Small intestine (tissue), 7 donors: ENCODE results near the gene IFI44L. TPM values are rescaled to one million over a fixed set of nuclear protein-coding genes. Genes with fewer than 3 reads are reported as not detected.

ENCODE experiments used
- DNase-seq, 2 donors: peaks; one replicate each; pipeline versions ENCODE4 v3.0.0 to v3.0.0-alpha.2; 2013
- FAIRE-seq: peaks from 2 replicates; lab custom pipeline; 2012; peaks lifted over from hg19 to GRCh38; lab: Jason Lieb, UNC
- H3K27ac ChIP-seq, 3 donors: one replicate each; pipeline ENCODE4 v1.5.1; 2013; ENCODE audit warnings: low read length in 2 of 3, mild to moderate bottlenecking in 2 of 3, control low read depth in 1 of 3, inconsistent platforms in 1 of 3, low read depth in 1 of 3, moderate library complexity in 1 of 3
- H3K27me3 ChIP-seq, 3 donors: one replicate each; pipeline ENCODE4 v1.6.1; 2013; ENCODE audit warnings: low read length in 3 of 3, inconsistent platforms in 1 of 3; ENCODE audit not compliant: control insufficient read depth in 3 of 3, insufficient read depth in 3 of 3
- H3K36me3 ChIP-seq, 3 donors: one replicate each; pipeline ENCODE4 v1.6.1; 2013; ENCODE audit warnings: low read length in 3 of 3, inconsistent platforms in 1 of 3, low read depth in 1 of 3, mild to moderate bottlenecking in 1 of 3, moderate library complexity in 1 of 3; ENCODE audit not compliant: control insufficient read depth in 3 of 3, insufficient read depth in 2 of 3
- H3K4me1 ChIP-seq, 3 donors: one replicate each; pipeline ENCODE4 v1.6.1; 2013; ENCODE audit warnings: low read length in 2 of 3, inconsistent platforms in 1 of 3, low read depth in 1 of 3, mild to moderate bottlenecking in 1 of 3, moderate library complexity in 1 of 3; ENCODE audit not compliant: control insufficient read depth in 3 of 3, insufficient read depth in 2 of 3
- H3K4me3 ChIP-seq, 3 donors: one replicate each; pipeline ENCODE4 v1.5.1; 2013; ENCODE audit warnings: low read length in 3 of 3, control low read depth in 1 of 3, inconsistent platforms in 1 of 3, low read depth in 1 of 3, mild to moderate bottlenecking in 1 of 3, moderate library complexity in 1 of 3
- H3K9me3 ChIP-seq, 2 donors: one replicate each; pipeline ENCODE4 v1.6.1; 2013; ENCODE audit warnings: low read depth in 1 of 2, low read length in 1 of 2; ENCODE audit not compliant: control insufficient read depth in 2 of 2, insufficient read depth in 1 of 2
- WGBS, 3 donors: extraction: QIAGEN DNeasy Blood & Tissue Kit; methylation state at CpG; one replicate each; pipeline ENCODE4 v1.1.7; 2013; 5-methylcytosine and 5-hydroxymethylcytosine counted together
- polyA plus RNA-seq, 4 donors: library from polyadenylated mRNA; stranded (reverse) in 3 of 4; unstranded in 1 of 4; fragments of 200-250 nt in 3 of 4; fragments of 120-200 nt in 1 of 4; gene quantifications; one replicate each; pipeline versions ENCODE4 v1.2.1 to v1.2.3, GENCODE V29; 2013
- donor health status: healthy with polysubstance abuse.
- donor health status: control.
- donor health status: control.
- donor health status: Bipolar disorder and iron deficiency.
- donor health status: healthy.

IFI44L gene
- polyA plus RNA-seq, 4 donors, result 0.45 to 8.4 (median 1.7) TPM

DNA sequence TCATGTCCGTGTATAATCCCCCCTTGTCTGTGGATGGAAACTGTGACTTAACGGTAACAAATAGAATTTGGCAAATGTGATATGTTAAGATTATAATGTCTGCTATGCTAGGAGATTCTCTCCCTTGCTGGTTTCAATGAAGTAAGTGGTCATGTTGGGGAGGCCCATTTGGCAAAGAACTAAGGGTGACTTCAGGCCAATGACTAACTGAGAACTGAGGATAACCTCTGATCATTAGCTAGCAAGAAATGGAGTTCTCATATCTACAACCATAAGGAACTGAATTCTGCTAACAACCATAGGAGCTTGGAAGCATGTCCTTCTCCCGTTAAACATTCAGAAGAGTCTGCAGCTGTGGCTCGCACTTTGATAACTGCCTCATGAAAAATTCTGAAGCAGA lies 2.3 kb downstream of the IFI44L start:
- H3K4me3 ChIP-seq, result no peak overlapping the region

DNA sequence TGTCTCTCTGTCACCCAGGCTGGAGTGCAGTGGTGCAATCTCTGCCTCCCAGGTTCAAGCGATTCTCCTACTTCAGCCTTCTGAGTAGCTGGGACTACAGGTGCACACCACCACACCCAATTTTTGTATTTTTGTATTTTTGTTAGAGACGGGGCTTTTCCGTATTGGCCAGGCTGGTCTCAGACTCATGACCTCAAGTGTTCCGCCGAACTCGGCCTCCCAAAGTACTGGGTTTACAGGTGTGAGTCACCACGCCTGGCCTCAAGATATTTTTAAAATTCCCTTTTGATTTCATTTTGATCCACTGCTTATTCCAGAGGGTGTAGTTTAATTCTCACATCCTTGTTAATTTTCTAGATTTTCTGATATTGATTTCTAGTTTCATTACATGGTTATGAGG lies 3.8 kb downstream of the IFI44L start:
- no peak overlapping the region for H3K4me3 ChIP-seq
- no peaks in the 10 kb centered on the region for H3K36me3 ChIP-seq
- no peak for FAIRE-seq
- H3K9me3 ChIP-seq, result no peaks in the 10 kb centered on the region
- H3K27me3 ChIP-seq, result no peaks in the 10 kb centered on the region
- H3K27ac ChIP-seq, result no peak overlapping the region
- DNase-seq, result no peak
- 88 to 95% (median 90%) methylated on average over 7 of the region's 7 CpGs for WGBS, 3 donors
- H3K4me1 ChIP-seq, result peaks cover 0 to 6% (median 2%) of the 10 kb centered on the region in 3 donors

More for the DNA sequence above, 2.3 kb downstream of the IFI44L start:
- FAIRE-seq, result no peak
- Histone ChIP-seq H3K9me3 (no peaks in the 10 kb centered on the region), H3K27ac (peak overlapping the region in 1 of 3 donors; percentile 70), H3K27me3 (no peaks in the 10 kb centered on the region), H3K36me3 (no peaks in the 10 kb centered on the region), H3K4me1 (peaks cover 0 to 6% (median 2%) of the 10 kb centered on the region in 3 donors)
- no peak for DNase-seq
- WGBS, 3 donors, result 64 to 81% (median 78%) methylated on average over 4 of the region's 4 CpGs

DNA sequence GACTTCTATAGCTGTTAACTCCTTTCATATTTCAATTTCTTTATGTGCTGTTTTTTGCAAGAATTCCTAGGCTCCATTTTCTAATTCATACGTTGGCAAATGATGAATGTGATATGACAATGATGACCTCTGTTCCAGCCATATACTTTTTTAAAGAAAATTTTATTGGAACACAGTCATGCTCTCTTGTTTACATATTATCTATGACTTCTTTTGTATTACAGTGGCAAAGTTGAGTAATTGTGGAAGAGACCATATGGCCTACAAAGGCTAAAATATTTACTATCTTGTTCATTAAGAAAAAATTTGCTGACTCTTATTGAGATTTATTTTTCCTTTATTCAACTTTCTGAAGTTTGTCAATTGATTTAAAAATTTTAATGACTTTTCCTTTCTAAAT lies 7.1 kb downstream of the IFI44L start:
- WGBS, 3 donors, result 47 to 72% (median 70%) methylated on average over 1 of the region's 1 CpG
- Histone ChIP-seq H3K27me3 (no peaks in the 10 kb centered on the region), H3K4me3 (no peak overlapping the region), H3K36me3 (no peaks in the 10 kb centered on the region), H3K27ac (no peak overlapping the region), H3K9me3 (no peaks in the 10 kb centered on the region), H3K4me1 (peaks cover 0 to 2% (median 0%) of the 10 kb centered on the region in 3 donors)
- DNase-seq, result no peak
- FAIRE-seq, result peak; percentile 41

DNA sequence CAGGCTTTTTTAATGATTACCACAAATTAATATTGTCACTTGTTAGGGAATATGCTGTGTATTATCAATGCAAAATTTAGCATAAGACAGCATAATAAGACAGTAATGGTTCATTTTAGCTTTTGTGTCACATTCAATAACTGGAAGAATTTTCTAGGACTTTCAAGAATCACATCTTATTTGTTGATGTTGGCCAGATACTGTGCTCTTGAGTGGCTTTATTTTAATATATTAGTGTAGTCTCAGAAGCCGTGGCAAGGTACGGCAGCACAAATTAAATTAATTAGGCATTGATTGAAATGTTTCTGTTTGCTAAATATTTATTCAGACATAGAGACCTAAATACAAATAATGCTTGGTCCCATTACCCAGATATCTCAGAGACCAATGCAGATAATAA lies 10.4 kb downstream of the IFI44L start:
- DNase-seq (no peak), FAIRE-seq (no peak)
- Histone ChIP-seq H3K27me3 (no peaks in the 10 kb centered on the region), H3K4me3 (no peak overlapping the region), H3K9me3 (no peaks in the 10 kb centered on the region), H3K4me1 (no peaks in the 10 kb centered on the region), H3K36me3 (no peaks in the 10 kb centered on the region), H3K27ac (no peak overlapping the region)
- 78 to 94% (median 89%) methylated on average over 2 of the region's 2 CpGs for WGBS, 3 donors

DNA sequence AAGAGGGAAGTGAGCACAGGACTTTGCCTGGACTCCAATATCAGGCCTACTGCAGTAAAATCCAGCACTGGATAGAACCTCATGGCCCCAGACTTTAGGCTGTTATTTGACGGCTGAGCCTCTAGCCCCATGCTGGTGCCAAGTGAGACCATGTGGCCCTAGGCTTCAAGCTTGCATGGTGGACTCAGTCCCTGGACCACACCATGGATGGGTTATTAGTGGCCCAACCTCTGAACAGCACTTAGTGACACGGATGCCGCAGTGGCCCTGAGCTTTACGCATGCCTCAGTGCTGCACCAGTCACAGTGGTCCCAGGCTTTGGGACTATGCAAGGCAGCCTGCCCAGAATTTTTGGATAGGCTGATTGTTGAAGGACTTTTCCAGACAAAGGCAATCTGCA lies 13.0 kb downstream of the IFI44L start:
- no peak for FAIRE-seq
- 93 to 98% (median 96%) methylated on average over 4 of the region's 4 CpGs for WGBS, 3 donors
- no peak overlapping the region for H3K4me3 ChIP-seq
- no peaks in the 10 kb centered on the region for H3K36me3 ChIP-seq
- no peak overlapping the region for H3K27ac ChIP-seq
- DNase-seq, result no peak
- no peaks in the 10 kb centered on the region for H3K9me3 ChIP-seq
- no peaks in the 10 kb centered on the region for H3K4me1 ChIP-seq
- H3K27me3 ChIP-seq, result no peaks in the 10 kb centered on the region

DNA sequence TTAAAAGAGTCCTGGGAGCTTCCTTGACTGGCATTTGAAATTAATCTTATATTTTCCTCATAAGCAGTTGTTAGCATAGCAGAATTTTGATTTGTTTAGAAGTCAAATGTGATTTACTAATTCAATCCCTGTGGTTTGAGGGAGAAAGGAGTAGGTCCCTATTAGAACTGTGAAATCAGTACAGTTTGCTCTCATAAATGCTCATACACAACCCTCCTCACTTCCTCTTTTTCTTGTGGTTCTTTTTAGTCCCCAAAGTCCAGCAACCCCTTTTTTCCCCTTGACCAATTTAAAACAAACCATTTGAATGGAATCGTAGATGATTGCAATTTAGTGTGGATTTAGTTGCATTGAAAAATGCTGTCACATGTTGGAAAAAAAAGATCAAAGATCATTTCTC lies 20.2 kb downstream of the IFI44L start:
- no peaks in the 10 kb centered on the region for H3K27me3 ChIP-seq
- 76 to 88% (median 86%) methylated on average over 1 of the region's 1 CpG for WGBS, 3 donors
- no peaks in the 10 kb centered on the region for H3K36me3 ChIP-seq
- H3K27ac ChIP-seq, result no peak overlapping the region
- H3K4me3 ChIP-seq, result no peak overlapping the region
- DNase-seq (no peak), FAIRE-seq (no peak)
- H3K4me1 ChIP-seq, result no peaks in the 10 kb centered on the region
- no peaks in the 10 kb centered on the region for H3K9me3 ChIP-seq

DNA sequence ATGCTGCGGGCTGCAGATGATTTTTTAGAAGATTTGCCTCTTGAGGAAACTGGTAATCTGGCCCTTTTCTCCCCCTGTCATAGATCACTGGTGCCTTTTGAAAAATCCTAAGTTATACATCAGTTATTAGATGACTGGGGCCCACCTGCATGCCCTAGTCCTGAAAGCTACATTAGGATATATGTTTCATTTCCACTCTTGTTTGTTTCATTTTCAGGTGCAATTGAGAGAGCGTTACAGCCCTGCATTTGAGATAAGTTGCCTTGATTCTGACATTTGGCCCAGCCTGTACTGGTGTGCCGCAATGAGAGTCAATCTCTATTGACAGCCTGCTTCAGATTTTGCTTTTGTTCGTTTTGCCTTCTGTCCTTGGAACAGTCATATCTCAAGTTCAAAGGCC lies 21.3 kb downstream of the IFI44L start:
- no peaks in the 10 kb centered on the region for H3K36me3 ChIP-seq
- H3K27me3 ChIP-seq, result no peaks in the 10 kb centered on the region
- WGBS, 3 donors, result 74 to 86% (median 79%) methylated on average over 4 of the region's 4 CpGs
- no peak overlapping the region for H3K27ac ChIP-seq
- DNase-seq (no peak), FAIRE-seq (no peak)
- H3K4me3 ChIP-seq, result no peak overlapping the region
- no peaks in the 10 kb centered on the region for H3K4me1 ChIP-seq
- H3K9me3 ChIP-seq, result no peaks in the 10 kb centered on the region

DNA sequence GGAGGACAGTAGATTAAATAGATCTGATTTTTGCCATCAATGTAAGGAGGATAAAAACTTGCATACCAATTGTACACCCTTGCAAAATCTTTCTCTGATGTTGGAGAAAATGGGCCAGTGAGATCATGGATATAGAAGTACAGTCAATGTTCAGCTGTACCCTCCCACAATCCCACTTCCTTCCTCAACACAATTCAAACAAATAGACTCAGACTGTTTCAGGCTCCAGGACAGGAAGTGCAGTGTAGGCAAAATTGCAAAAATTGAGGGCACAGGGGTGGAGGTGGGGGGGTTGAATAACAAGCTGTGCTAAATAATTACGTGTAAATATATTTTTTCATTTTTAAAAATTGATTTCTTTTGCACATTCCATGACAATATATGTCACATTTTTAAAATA lies 25.5 kb downstream of the IFI44L start:
- H3K36me3 ChIP-seq, result no peaks in the 10 kb centered on the region
- WGBS, 3 donors, result 62 to 77% (median 62%) methylated on average over 1 of the region's 1 CpG
- H3K4me3 ChIP-seq, result no peak overlapping the region
- H3K4me1 ChIP-seq, result no peaks in the 10 kb centered on the region
- H3K9me3 ChIP-seq, result peaks cover 0 to 8% of the 10 kb centered on the region in 2 donors
- peak overlapping the region in 1 of 3 donors; percentile 38 for H3K27ac ChIP-seq
- FAIRE-seq, result no peak
- DNase-seq, result peak in 1 of 2 donors; percentile 34
- no peaks in the 10 kb centered on the region for H3K27me3 ChIP-seq

DNA sequence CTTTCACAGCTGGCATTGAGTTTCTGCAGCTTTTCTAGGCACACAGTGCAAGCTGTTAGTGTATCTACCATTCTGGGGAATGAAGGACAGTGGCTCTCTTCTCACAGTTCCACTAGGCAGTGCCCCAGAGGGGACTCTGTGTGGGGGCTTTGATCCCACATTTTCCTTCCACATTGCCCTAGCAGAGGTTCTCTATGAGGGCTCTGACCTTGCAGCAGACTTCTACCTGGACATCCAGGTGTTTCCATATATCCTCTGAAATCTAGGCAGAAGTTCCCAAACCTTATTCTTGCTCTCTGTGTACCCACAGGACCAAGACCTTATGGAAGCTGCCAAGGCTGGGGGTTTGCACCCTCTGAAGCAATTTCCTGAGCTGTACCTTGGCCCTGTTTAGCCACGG lies 27.0 kb downstream of the IFI44L start:
- H3K27ac ChIP-seq, result no peak overlapping the region
- H3K9me3 ChIP-seq, result peaks cover 0 to 8% of the 10 kb centered on the region in 2 donors
- H3K27me3 ChIP-seq, result no peaks in the 10 kb centered on the region
- no peak overlapping the region for H3K4me3 ChIP-seq
- 92 to 100% (median 96%) methylated on average over 1 of the region's 1 CpG for WGBS, 3 donors
- DNase-seq (no peak), FAIRE-seq (no peak)
- no peaks in the 10 kb centered on the region for H3K36me3 ChIP-seq
- no peaks in the 10 kb centered on the region for H3K4me1 ChIP-seq
